ENCODE measurements around the gene UFC1.

The UFC1 gene

GRCh38 chr1:161153682-161154337, at the start of gene UFC1:
Gene UFC1 (plus strand): TSS chr1:161153978. CDS start chr1:161153998, 20 bp downstream.
- in situ Hi-C loops (cut with MboI; ENCODE audit: low pct_unique_long_range_greater_than_20kb, low sequenced_read_pairs, unreplicated experiment): no loop called here
- DNase-seq (ENCODE audit: low spot score): peak; percentile 90
- no peak for TF ChIP-seq CTCF (IDR thresholded peaks at IDR 0.05; ENCODE audit: extremely low read depth, insufficient read depth, missing control alignments)

- TF ChIP-seq CTCF (IDR thresholded peaks at IDR 0.05; ENCODE audit: extremely low read depth, insufficient read depth, missing control alignments): no peak
- in situ Hi-C loops (cut with MboI; ENCODE audit: low pct_unique_long_range_greater_than_20kb, low sequenced_read_pairs, unreplicated experiment): no loop called here
These were observed 47.3 kb upstream of the UFC1 start for GRCh38 chr1:161106431-161106830.

GRCh38 chr1:161111117-161111516, 42.7 kb upstream of the UFC1 start:
- in situ Hi-C loops (cut with MboI; ENCODE audit: low pct_unique_long_range_greater_than_20kb, low sequenced_read_pairs, unreplicated experiment): no loop called here
- TF ChIP-seq CTCF (IDR thresholded peaks at IDR 0.05; ENCODE audit: extremely low read depth, insufficient read depth, missing control alignments): no peak
- no peak for DNase-seq (ENCODE audit: low spot score)

More at GRCh38 chr1:161106431-161106830, 47.3 kb upstream of the UFC1 start:
- no peak for DNase-seq (ENCODE audit: low spot score)

- TF ChIP-seq CTCF (IDR thresholded peaks at IDR 0.05; ENCODE audit: extremely low read depth, insufficient read depth, missing control alignments): no peak
- no peak for DNase-seq (ENCODE audit: low spot score)
- in situ Hi-C loops (cut with MboI; ENCODE audit: low pct_unique_long_range_greater_than_20kb, low sequenced_read_pairs, unreplicated experiment): no loop called here
These were observed 42.3 kb upstream of the UFC1 start for GRCh38 chr1:161111527-161111926.

GRCh38 chr1:161113915-161114314, 39.9 kb upstream of the UFC1 start:
- in situ Hi-C loops (cut with MboI; ENCODE audit: low pct_unique_long_range_greater_than_20kb, low sequenced_read_pairs, unreplicated experiment): no loop called here
- no peak for DNase-seq (ENCODE audit: low spot score)
- TF ChIP-seq CTCF (IDR thresholded peaks at IDR 0.05; ENCODE audit: extremely low read depth, insufficient read depth, missing control alignments): no peak

- in situ Hi-C loops (cut with MboI; ENCODE audit: low pct_unique_long_range_greater_than_20kb, low sequenced_read_pairs, unreplicated experiment): no loop called here
- no peak for DNase-seq (ENCODE audit: low spot score)
- TF ChIP-seq CTCF (IDR thresholded peaks at IDR 0.05; ENCODE audit: extremely low read depth, insufficient read depth, missing control alignments): no peak
These were observed 39.2 kb upstream of the UFC1 start for GRCh38 chr1:161114556-161114955.
